HEK293 (cell line): ENCODE results near the gene TCEA2.

Experiments used
- CTCF ChIA-PET: fragments of 350-600 bp; formaldehyde crosslinking; extraction: SDS; loops from one replicate; lab custom pipeline; 2021; ENCODE audit warnings: antibody characterized with exemption; lab: Yijun Ruan, JAX
- POLR2A ChIA-PET: fragments of 300-600 bp; formaldehyde crosslinking; extraction: SDS; loops from one replicate; lab custom pipeline; 2020; ENCODE audit warnings: antibody characterized with exemption, inconsistent platforms; lab: Yijun Ruan, JAX
- H3K27ac ChIP-seq: fragments of 200-500 bp; sonication (Bioruptor generic); 2 replicates; pipeline ENCODE4 v1.5.1; 2014; ENCODE audit warnings: low read depth, low read length, control low read depth, inconsistent platforms; ENCODE audit errors: extremely low read depth
- H3K36me3 ChIP-seq, 2 experiments: fragments of 200-500 bp in 1 of 2; sonication (Bioruptor generic) in 1 of 2; 1 replicate in 1 of 2; 2 replicates in 1 of 2; pipeline ENCODE4 v1.5.1; 2014 to 2017; ENCODE audit warnings: inconsistent platforms in 2 of 2, low read length in 2 of 2; ENCODE audit not compliant: control insufficient read depth in 2 of 2, insufficient read depth in 1 of 2
- H3K4me1 ChIP-seq: fragments of 200-500 bp; sonication (Bioruptor generic); 2 replicates; pipeline ENCODE4 v1.5.1; 2014; ENCODE audit warnings: mild to moderate bottlenecking, low read length, inconsistent platforms; ENCODE audit not compliant: control insufficient read depth, insufficient read depth
- H3K4me3 ChIP-seq: 2 replicates; pipeline ENCODE4 v1.5.1; 2011; ENCODE audit warnings: low read depth, mild to moderate bottlenecking, control low read depth, low read length, moderate library complexity
- H3K9me3 ChIP-seq: fragments of 200-500 bp; sonication (Bioruptor generic); 2 replicates; pipeline ENCODE4 v1.5.1; 2014; ENCODE audit warnings: low read depth, low read length, inconsistent platforms; ENCODE audit not compliant: control insufficient read depth, insufficient read depth
- BCL11A ChIP-seq: fragments of 450-650 bp; formaldehyde crosslinking; IDR thresholded peaks from 2 replicates; pipeline ENCODE4 v1.5.1; 2016; ENCODE audit warnings: low read depth, missing biosample characterization, missing genetic modification characterization
- GFI1B ChIP-seq: fragments of 450-650 bp; formaldehyde crosslinking; IDR thresholded peaks from 2 replicates; pipeline ENCODE4 v1.5.1; 2016; ENCODE audit warnings: missing biosample characterization, missing genetic modification characterization
- GLIS2 ChIP-seq: fragments of 450-650 bp; formaldehyde crosslinking; IDR thresholded peaks from 2 replicates; pipeline ENCODE4 v1.5.1; 2016; ENCODE audit warnings: missing biosample characterization, missing genetic modification characterization
- HOXA7 ChIP-seq: sonication (generic); formaldehyde crosslinking; IDR thresholded peaks from 2 replicates; pipeline ENCODE4 v1.8.1; 2022; ENCODE audit warnings: missing genetic modification reagents, borderline replicate concordance
- KLF1 ChIP-seq: fragments of 450-650 bp; formaldehyde crosslinking; IDR thresholded peaks from 2 replicates; pipeline ENCODE4 v1.5.1; 2016; ENCODE audit warnings: missing biosample characterization, missing genetic modification characterization
- SCRT2 ChIP-seq: fragments of 450-650 bp; formaldehyde crosslinking; IDR thresholded peaks from 2 replicates; pipeline ENCODE4 v1.5.1; 2016; ENCODE audit warnings: missing biosample characterization, missing genetic modification characterization
- SP2 ChIP-seq: fragments of 450-650 bp; formaldehyde crosslinking; IDR thresholded peaks from 2 replicates; pipeline ENCODE4 v1.5.1; 2016; ENCODE audit warnings: missing biosample characterization, missing genetic modification characterization
- ZBTB17 ChIP-seq: fragments of 450-650 bp; formaldehyde crosslinking; IDR thresholded peaks from 2 replicates; pipeline ENCODE4 v1.5.1; 2016; ENCODE audit warnings: missing biosample characterization, missing genetic modification characterization
- ZIC2 ChIP-seq: fragments of 450-650 bp; formaldehyde crosslinking; IDR thresholded peaks from 2 replicates; pipeline ENCODE4 v1.5.1; 2016; ENCODE audit warnings: missing biosample characterization, missing genetic modification characterization
- ZNF221 ChIP-seq: fragments of 450-650 bp; formaldehyde crosslinking; IDR thresholded peaks from 2 replicates; pipeline ENCODE4 v1.5.1; 2017; ENCODE audit warnings: missing biosample characterization, missing genetic modification characterization, borderline replicate concordance
- ZNF341 ChIP-seq: fragments of 450-650 bp; formaldehyde crosslinking; IDR thresholded peaks from 2 replicates; pipeline ENCODE4; 2016; ENCODE audit warnings: low read depth, missing biosample characterization, missing genetic modification characterization
- ZNF626 ChIP-seq: fragments of 450-650 bp; sonication (Bioruptor Pico); formaldehyde crosslinking; IDR thresholded peaks from 2 replicates; pipeline ENCODE4 v1.5.1; 2018; ENCODE audit warnings: missing biosample characterization, missing genetic modification characterization, inconsistent platforms
- ZNF785 ChIP-seq: fragments of 450-650 bp; formaldehyde crosslinking; IDR thresholded peaks from 2 replicates; pipeline ENCODE4 v1.5.1; 2016; ENCODE audit warnings: missing biosample characterization, missing genetic modification characterization
- TF ChIP-seq, protein P1 (sequence below): fragments of 450-650 bp; formaldehyde crosslinking; IDR thresholded peaks from 2 replicates; pipeline ENCODE4 v1.5.1; 2017; ENCODE audit warnings: missing biosample characterization, missing genetic modification characterization
- TF ChIP-seq, protein P2 (sequence below): fragments of 450-650 bp; formaldehyde crosslinking; IDR thresholded peaks from 2 replicates; pipeline ENCODE4 v1.5.1; 2016; ENCODE audit warnings: missing biosample characterization, missing genetic modification characterization
- TF ChIP-seq, protein P3 (sequence below): fragments of 450-650 bp; formaldehyde crosslinking; conservative IDR thresholded peaks from 2 replicates; pipeline ENCODE4 v1.5.1; 2016; ENCODE audit warnings: low read depth, missing biosample characterization, missing genetic modification characterization

TCEA2 gene

DNA sequence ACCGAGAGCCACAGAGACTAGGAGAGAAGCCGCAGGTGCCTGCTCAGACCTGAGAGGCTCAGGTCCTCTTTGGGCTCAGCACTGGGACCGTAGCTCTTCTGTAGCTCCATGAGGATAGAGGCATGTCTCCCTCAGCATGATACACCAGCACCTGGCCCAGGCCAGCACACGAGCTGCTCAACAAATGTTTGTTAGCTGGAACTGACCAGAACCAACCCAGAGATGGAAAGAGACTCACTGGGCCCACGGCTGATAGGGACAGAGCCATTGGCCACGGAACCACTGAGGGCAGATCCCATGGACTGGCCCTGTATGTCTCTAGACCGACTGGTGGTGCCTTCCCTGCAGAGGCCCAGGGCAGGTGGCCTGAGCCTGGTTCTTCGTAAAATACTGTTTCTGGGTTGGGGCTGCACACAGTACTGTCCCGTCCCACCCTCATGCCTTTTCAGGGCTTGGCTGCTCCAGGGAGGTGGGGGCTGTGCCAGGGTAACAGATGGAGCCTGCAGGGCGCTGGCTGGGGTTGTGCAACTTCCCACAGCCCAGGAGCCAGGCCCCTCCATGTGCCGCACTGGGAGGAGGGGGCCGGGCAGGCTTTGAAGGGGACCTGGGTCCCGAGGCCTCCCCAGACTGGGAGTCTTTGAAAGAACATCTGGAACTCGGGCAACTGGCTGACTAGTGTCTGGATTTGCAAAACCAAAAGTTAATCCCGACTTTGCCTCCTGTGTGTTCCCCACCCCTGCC is 21.8 kb upstream of the TCEA2 start:
- Histone ChIP-seq H3K4me1 (no peaks in the 10 kb centered on the region), H3K9me3 (no peaks in the 10 kb centered on the region), H3K36me3 (no peaks in the 10 kb centered on the region), H3K27ac (no peak overlapping the region), H3K4me3 (no peak overlapping the region)
- TF ChIP-seq KLF1 (tag by site-specific recombination) (peak; percentile 44; the same call in 1 of the 2 replicates), SCRT2 (tag by site-specific recombination) (peak; percentile 73)
- TF ChIP-seq, protein P1, sequence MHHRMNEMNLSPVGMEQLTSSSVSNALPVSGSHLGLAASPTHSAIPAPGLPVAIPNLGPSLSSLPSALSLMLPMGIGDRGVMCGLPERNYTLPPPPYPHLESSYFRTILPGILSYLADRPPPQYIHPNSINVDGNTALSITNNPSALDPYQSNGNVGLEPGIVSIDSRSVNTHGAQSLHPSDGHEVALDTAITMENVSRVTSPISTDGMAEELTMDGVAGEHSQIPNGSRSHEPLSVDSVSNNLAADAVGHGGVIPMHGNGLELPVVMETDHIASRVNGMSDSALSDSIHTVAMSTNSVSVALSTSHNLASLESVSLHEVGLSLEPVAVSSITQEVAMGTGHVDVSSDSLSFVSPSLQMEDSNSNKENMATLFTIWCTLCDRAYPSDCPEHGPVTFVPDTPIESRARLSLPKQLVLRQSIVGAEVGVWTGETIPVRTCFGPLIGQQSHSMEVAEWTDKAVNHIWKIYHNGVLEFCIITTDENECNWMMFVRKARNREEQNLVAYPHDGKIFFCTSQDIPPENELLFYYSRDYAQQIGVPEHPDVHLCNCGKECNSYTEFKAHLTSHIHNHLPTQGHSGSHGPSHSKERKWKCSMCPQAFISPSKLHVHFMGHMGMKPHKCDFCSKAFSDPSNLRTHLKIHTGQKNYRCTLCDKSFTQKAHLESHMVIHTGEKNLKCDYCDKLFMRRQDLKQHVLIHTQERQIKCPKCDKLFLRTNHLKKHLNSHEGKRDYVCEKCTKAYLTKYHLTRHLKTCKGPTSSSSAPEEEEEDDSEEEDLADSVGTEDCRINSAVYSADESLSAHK = no peak
- CTCF ChIA-PET = interaction anchor here (0.7 to 4.4 kb wide), 2 partner anchors 17 to 48 kb away, joined by 3 to 39 read pairs; no protein-coding TSS in a partner anchor
- POLR2A ChIA-PET = no interaction called here

DNA sequence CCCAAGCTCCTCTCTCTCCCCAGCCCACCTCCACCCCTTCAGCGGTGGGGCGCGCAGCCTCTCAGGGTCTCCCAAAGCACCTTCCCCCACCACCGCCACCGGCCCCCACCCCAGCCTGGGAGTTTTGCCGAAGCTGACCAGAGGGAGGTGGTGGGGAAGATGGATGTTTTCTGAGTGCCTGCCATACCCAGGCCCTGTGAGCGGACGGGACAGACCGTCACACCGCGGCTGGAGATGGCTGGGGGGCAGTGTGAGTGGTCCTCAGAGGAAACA is 21.3 kb upstream of the TCEA2 start:
- Histone ChIP-seq H3K36me3 (no peaks in the 10 kb centered on the region), H3K9me3 (no peaks in the 10 kb centered on the region), H3K4me3 (no peak overlapping the region), H3K27ac (no peak overlapping the region), H3K4me1 (no peaks in the 10 kb centered on the region)
- ChIA-PET POLR2A (no interaction called here), CTCF (interaction anchor here (4.4 kb wide), 1 partner anchor 16 kb away, joined by 39 read pairs; no protein-coding TSS in a partner anchor)
- peak; percentile 50; the same call in 1 of the 2 replicates for TF ChIP-seq ZNF341 (tag by site-specific recombination)
- TF ChIP-seq, protein P2, sequence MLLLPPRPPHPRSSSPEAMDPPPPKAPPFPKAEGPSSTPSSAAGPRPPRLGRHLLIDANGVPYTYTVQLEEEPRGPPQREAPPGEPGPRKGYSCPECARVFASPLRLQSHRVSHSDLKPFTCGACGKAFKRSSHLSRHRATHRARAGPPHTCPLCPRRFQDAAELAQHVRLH (tag by site-specific recombination) = no peak
- no peak for TF ChIP-seq ZNF785 (tag by site-specific recombination)

DNA sequence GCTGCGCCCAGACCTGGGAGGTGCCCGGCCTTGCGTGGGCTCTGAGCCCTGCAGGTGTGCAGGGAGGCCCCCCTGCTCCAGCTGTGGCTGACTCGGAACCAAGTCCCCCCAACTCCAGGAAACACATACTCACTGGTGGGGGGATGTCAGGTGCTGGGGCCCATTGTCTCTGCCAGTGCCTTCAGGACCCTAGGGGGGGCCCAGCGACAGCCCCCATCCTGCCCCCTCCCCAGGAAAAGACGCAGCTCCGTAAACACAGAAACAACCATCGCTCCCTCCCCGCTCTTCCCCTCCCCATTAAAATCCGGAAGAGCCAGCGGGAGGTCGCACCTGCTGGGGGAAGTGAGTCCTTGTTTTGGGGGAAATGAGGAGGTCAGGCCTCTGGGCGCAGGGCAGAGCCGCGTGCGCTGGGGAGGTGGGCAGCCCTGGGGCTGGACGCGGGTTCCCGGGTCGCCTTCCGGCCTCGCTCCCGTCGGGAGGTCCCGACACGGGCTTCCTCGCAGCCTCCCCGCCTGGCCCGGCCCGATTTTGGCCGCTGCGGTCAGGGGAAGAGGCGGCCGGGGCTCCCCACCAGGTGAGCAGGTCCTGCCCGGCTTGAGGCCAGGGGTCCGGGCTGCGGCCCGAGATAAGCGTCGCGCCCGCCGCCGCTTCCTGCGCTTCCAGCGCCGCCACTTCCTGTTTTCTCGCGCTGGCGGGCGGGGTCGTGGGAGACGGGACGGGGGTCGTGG is 20.8 kb upstream of the TCEA2 start:
- H3K36me3 ChIP-seq = no peaks in the 10 kb centered on the region
- H3K27ac ChIP-seq = no peak overlapping the region
- CTCF ChIA-PET = interaction anchor here (0.5 to 4.4 kb wide), 3 partner anchors 12 to 503 kb away, joined by 3 to 39 read pairs (median 3); no protein-coding TSS in a partner anchor
- H3K4me1 ChIP-seq = no peaks in the 10 kb centered on the region
- POLR2A ChIA-PET = no interaction called here
- no peak overlapping the region for H3K4me3 ChIP-seq
- no peaks in the 10 kb centered on the region for H3K9me3 ChIP-seq
- TF ChIP-seq ZNF341 (tag by site-specific recombination) = peak; percentile 31
- peak; percentile 27; the same call in 1 of the 2 replicates for TF ChIP-seq GLIS2 (tag by site-specific recombination)
- no peak for TF ChIP-seq HOXA7 (CRISPR knock-in tag)
- TF ChIP-seq ZIC2 (tag by site-specific recombination) = peak; percentile 44

DNA sequence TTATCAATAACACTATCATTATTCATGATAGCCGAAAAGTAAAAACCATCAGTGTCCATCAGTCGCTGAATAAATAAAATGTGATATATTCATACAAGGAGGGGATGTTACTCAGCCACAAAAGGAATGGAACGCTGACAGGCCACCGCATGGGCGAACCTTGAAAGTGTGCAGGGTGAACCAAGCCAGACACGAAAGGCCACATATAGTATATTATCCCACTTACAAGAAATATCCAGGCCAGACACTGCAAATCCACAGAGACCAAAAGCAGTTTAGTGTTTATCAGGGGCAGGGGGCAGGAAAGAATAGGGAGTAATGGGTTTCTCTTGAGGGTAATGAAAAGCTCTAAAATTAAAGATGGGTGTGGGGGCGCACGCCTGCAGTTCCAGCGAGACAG is 19.2 kb upstream of the TCEA2 start:
- Histone ChIP-seq H3K9me3 (no peaks in the 10 kb centered on the region), H3K27ac (no peak overlapping the region), H3K36me3 (peaks cover 0 to 5% of the 10 kb centered on the region in 2 experiments; a peak in 1 of 3 replicates), H3K4me1 (no peaks in the 10 kb centered on the region), H3K4me3 (no peak overlapping the region)
- CTCF ChIA-PET = interaction anchor here (0.8 to 1.4 kb wide), 2 partner anchors 10 to 13 kb away, joined by 4 to 6 read pairs; no protein-coding TSS in a partner anchor
- POLR2A ChIA-PET = interaction anchor here (0.7 to 1.0 kb wide), 2 partner anchors 41 to 87 kb away, joined by 4 to 7 read pairs; partner anchors contain the start of gene UCKL1
- no peak for TF ChIP-seq GFI1B (tag by site-specific recombination)
- no peak for TF ChIP-seq ZBTB17 (tag by site-specific recombination)
- no peak for TF ChIP-seq ZNF221
- TF ChIP-seq BCL11A (tag by site-specific recombination) = no peak
- no peak for TF ChIP-seq SP2 (tag by site-specific recombination)
- TF ChIP-seq, protein P3, sequence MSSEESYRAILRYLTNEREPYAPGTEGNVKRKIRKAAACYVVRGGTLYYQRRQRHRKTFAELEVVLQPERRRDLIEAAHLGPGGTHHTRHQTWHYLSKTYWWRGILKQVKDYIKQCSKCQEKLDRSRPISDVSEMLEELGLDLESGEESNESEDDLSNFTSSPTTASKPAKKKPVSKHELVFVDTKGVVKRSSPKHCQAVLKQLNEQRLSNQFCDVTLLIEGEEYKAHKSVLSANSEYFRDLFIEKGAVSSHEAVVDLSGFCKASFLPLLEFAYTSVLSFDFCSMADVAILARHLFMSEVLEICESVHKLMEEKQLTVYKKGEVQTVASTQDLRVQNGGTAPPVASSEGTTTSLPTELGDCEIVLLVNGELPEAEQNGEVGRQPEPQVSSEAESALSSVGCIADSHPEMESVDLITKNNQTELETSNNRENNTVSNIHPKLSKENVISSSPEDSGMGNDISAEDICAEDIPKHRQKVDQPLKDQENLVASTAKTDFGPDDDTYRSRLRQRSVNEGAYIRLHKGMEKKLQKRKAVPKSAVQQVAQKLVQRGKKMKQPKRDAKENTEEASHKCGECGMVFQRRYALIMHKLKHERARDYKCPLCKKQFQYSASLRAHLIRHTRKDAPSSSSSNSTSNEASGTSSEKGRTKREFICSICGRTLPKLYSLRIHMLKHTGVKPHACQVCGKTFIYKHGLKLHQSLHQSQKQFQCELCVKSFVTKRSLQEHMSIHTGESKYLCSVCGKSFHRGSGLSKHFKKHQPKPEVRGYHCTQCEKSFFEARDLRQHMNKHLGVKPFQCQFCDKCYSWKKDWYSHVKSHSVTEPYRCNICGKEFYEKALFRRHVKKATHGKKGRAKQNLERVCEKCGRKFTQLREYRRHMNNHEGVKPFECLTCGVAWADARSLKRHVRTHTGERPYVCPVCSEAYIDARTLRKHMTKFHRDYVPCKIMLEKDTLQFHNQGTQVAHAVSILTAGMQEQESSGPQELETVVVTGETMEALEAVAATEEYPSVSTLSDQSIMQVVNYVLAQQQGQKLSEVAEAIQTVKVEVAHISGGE (tag by site-specific recombination) = no peak
- no peak for TF ChIP-seq ZNF626
